Mucosa of descending colon (tissue), 3 donors: Measurements from ENCODE around the gene GSTM3. TPM values are rescaled to one million over a fixed set of nuclear protein-coding genes. Genes with fewer than 3 reads are reported as not detected.
A peak's percentile ranks its signal among the peaks of the same experiment; 100 is the strongest.

Source experiments
- ATAC-seq: fragments of 200-7000 bp; cut with Tn5 transposase; one replicate; pipeline ENCODE4 v1.9.1; 2020; ENCODE audit warnings: mild to moderate bottlenecking, moderate library complexity
- DNase-seq, 3 donors: peaks; one replicate each; pipeline ENCODE4 v3.0.0-alpha.2; 2020
- H3K36me3 ChIP-seq: fragments of 200-600 bp; one replicate; pipeline ENCODE4 v1.8.0; 2021; ENCODE audit warnings: low read depth, mild to moderate bottlenecking
- H3K4me1 ChIP-seq: fragments of 200-600 bp; one replicate; pipeline ENCODE4 v1.8.0; 2021; ENCODE audit warnings: low read depth, mild to moderate bottlenecking
- H3K4me3 ChIP-seq: fragments of 200-600 bp; one replicate; pipeline ENCODE4 v1.8.0; 2021; ENCODE audit warnings: mild to moderate bottlenecking
- H3K9me3 ChIP-seq: fragments of 200-600 bp; one replicate; pipeline ENCODE4 v1.8.0; 2021; ENCODE audit warnings: mild to moderate bottlenecking
- intact Hi-C, 2 donors: fragments of 100-400 bp; cut with DNase I in 1 of 2; cut with micrococcal nuclease in 1 of 2; formaldehyde crosslinking; loops; one replicate each; pipeline versions ENCODE4 v1.11.0 to v1.11.1; 2022; cut with DNase I, micrococcal nuclease
- total RNA-seq, 3 donors: library from RNA; stranded (reverse); fragmentation: NEBNext Ultra II Directional in 2 of 3; extraction: Animal tissue kit (Norgen Biotek cat#: 25700) in 2 of 3; gene quantifications; one replicate each; pipeline versions ENCODE4 v1.2.1 to v1.2.4, GENCODE V29; 2021 to 2023
- TF ChIP-seq, protein P1 (sequence below): fragments of 200-600 bp; IDR thresholded peaks from one replicate; pipeline ENCODE4 v1.8.0; 2022; ENCODE audit warnings: antibody characterized with exemption, mild to moderate bottlenecking
- donor health status: DM: no; HTN: no; CAD: no; lungs with moderate emphysema.
- donor health status: DM: no; HTN: no; CAD: no.
- donor health status: DM: no; HTN: yes; CAD: no.

The GSTM3 gene
- total RNA-seq, 3 donors from 2014 or later, result 4.9 to 84.8 (median 12.4) TPM

DNA sequence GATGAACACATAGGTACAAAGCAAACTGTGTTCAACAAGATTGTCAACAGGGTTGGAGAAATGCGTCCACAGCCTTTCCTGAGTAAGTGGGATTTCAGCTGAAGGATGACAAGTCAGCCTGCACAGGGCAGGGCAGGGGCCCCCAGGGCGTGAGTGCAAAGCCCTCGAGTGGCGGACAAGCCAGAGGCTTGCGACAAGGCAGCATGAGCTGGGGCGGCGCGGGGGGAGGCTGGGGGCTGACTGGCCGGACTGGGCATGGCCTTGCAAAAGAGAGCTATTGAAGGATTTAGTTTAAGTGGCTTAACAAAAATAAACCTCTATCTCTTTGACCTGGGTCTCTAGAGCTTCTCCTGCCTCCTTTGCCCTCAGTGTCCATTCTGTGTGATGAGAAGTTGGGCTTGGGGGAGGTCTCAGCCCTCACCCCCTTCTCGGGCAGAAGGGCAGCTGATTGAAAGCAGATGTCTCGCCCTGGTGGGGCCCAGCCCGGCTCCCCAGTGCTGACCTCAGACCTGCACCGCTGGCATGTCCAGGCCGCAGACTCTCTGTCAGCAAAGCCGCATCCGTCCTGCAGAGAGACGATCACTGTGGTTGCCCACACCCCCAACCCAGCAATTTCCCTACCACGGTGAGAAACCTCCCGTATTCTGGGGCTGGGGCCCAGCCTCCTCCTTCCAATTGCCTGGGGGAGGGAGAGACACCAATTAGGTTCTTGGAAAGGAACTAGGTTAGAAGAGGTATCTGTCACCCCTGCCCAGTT, 47.2 kb upstream of the GSTM3 start:
- TF ChIP-seq, protein P1, sequence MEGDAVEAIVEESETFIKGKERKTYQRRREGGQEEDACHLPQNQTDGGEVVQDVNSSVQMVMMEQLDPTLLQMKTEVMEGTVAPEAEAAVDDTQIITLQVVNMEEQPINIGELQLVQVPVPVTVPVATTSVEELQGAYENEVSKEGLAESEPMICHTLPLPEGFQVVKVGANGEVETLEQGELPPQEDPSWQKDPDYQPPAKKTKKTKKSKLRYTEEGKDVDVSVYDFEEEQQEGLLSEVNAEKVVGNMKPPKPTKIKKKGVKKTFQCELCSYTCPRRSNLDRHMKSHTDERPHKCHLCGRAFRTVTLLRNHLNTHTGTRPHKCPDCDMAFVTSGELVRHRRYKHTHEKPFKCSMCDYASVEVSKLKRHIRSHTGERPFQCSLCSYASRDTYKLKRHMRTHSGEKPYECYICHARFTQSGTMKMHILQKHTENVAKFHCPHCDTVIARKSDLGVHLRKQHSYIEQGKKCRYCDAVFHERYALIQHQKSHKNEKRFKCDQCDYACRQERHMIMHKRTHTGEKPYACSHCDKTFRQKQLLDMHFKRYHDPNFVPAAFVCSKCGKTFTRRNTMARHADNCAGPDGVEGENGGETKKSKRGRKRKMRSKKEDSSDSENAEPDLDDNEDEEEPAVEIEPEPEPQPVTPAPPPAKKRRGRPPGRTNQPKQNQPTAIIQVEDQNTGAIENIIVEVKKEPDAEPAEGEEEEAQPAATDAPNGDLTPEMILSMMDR, result no peak
- H3K36me3 ChIP-seq, result no peaks in the 10 kb centered on the region
- H3K9me3 ChIP-seq, result no peaks in the 10 kb centered on the region
- ATAC-seq (no peak), DNase-seq (peak; percentile 21 to 53 (median 49))
- peaks cover 43% of the 10 kb centered on the region for H3K4me1 ChIP-seq
- no peak overlapping the region for H3K4me3 ChIP-seq
- intact Hi-C loops, result no loop called here

DNA sequence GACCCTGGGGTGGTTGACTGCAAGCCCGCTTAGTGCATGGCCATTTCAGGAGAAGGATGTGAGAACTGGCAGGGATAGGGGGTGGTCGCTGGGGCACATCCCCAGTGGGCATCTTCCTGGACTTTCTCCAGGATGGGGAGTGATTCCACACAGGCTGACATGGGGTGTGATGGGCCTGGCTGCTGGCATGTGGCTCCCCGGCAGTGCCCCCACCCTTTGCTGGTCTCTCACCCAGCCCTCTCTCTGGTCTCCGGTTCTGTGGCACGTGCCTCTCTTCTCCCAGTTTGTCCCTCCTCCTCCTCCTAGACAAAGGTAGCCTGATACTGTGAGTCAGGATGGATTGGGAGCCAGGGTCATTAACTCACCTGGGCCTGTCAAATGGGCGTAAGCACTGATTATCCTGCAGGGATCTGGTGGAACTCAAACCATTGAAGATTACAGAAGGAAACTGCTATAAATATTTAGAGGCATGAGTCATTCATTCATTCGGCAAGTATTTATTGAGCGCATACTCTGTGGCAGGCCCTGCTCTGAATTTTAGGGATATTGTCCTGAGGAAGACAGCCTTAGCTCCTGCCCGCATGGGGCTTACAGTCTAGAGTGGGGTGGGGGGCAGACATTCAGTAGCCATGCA, 46.5 kb upstream of the GSTM3 start:
- no peak overlapping the region for H3K4me3 ChIP-seq
- intact Hi-C loops, result no loop called here
- peak; percentile 16 to 40 (median 33) for DNase-seq
- TF ChIP-seq, protein P1, result no peak
- peak; percentile 58 for ATAC-seq
- H3K36me3 ChIP-seq, result no peaks in the 10 kb centered on the region
- H3K4me1 ChIP-seq, result peaks cover 36% of the 10 kb centered on the region
- no peaks in the 10 kb centered on the region for H3K9me3 ChIP-seq

DNA sequence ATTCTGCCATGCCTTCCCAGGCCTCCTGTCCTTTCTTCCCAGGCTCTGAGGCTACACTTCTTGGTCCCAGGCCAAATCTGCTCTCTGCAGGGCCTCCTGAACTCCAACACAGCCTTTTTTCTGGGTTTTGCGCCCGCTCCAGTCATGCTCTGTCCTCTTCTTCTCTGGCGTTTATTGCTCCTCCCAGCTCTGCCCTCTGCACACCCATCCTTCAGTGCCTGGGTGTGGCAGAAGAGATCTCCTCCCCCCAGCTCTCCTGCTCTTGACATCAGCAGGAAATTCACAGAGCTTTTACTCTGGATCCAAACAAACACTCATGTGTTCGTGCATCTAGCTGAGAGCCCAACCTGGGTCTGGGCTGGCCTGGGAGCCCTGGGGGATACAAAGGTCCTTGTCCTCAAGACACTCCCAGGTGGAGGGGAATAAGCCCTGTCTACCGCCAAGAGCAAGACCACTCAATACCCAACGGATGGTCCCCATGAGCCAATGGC, 45.7 kb upstream of the GSTM3 start:
- peaks cover 29% of the 10 kb centered on the region for H3K4me1 ChIP-seq
- TF ChIP-seq, protein P1, result no peak
- DNase-seq (peak; percentile 68 to 77 (median 71)), ATAC-seq (peak; percentile 87)
- no peak overlapping the region for H3K4me3 ChIP-seq
- no peaks in the 10 kb centered on the region for H3K9me3 ChIP-seq
- no peaks in the 10 kb centered on the region for H3K36me3 ChIP-seq
- intact Hi-C loops, result no loop called here

DNA sequence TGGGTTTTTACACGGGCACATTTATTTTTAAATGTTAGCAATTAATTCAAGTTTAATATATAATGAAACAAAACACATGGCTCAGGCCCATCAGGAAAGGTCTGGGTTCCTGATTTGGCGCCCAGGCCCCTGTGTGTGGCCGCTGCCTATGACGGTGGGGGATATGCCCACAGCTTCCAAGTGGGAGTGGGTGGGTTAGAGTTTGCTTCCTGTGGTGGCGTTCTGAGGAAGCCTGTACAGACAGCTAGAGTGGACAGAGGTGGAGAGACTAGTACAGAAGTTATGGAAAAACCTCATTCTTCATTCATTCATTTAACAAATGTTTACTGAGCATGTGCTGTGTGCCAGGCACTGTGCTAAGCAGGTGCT, 45.3 kb upstream of the GSTM3 start:
- intact Hi-C loops, result no loop called here
- Histone ChIP-seq H3K9me3 (no peaks in the 10 kb centered on the region), H3K36me3 (no peaks in the 10 kb centered on the region), H3K4me3 (no peak overlapping the region), H3K4me1 (peaks cover 29% of the 10 kb centered on the region)
- ATAC-seq (no peak), DNase-seq (peak in 1 of 3 donors; percentile 19)
- TF ChIP-seq, protein P1, result no peak

DNA sequence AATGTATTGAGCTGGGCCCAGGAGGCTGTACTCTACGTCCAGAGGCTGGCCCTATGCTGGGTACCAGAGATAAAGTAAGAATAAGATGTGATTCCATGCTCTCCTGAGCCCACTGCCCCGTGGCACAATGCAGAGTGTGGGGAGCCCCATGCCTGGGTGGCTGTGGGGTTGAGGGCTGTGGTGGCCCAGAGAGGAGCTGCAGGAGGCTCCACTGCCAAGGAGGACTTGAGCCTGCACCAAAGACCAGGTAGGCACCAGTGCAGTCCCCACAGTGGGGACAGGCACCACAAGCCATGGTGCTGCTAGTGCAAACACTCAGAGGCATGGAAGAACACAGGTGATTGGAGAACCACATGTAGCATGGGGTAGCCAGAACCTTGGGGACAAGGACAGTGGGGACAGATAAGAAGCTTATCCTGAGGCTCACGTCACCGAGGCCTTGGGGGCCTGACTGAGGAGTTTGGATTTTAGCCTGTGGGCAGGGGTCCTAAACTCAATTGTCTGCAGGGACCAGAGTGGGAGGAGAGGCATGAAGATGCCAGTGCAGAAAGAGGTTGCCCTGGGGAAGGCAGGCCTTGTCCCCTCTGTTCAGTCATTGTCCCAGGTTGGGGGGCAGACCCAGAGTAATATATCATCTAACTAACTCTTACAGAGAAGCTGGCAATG, 44.7 kb upstream of the GSTM3 start:
- TF ChIP-seq, protein P1, result no peak
- Histone ChIP-seq H3K36me3 (no peaks in the 10 kb centered on the region), H3K4me1 (peaks cover 29% of the 10 kb centered on the region), H3K4me3 (no peak overlapping the region), H3K9me3 (no peaks in the 10 kb centered on the region)
- intact Hi-C loops, result no loop called here
- ATAC-seq, result no peak
- peak in 2 of 3 donors; percentile 9 to 33 for DNase-seq
